ENCODE results near the gene MRFAP1. TPM values are rescaled to one million over a fixed set of nuclear protein-coding genes. Genes with fewer than 3 reads are reported as not detected.

MRFAP1 gene
- total and polyA plus RNA-seq, 2 of the 4 experiments (the other 2 are of a cell fraction) = 65.4 to 268 TPM

GRCh38 chr4:6591313-6591712, 49.2 kb upstream of the MRFAP1 start:
- Histone ChIP-seq H3K79me1 (ENCODE audit: low read depth in 1 of 2, low read length in 2 of 2) (no peaks in the 10 kb centered on the region), H2BK5ac (ENCODE audit: low read depth, low read length, poor library complexity, severe bottlenecking) (no peak overlapping the region), H3K9me1 (ENCODE audit: insufficient read depth, low read length) (no peaks in the 10 kb centered on the region; the same call in 1 of the 2 replicates), H4K20me1 (ENCODE audit: insufficient read depth, low read length) (no peaks in the 10 kb centered on the region), H2AK9ac (replicated peaks; ENCODE audit: low read depth, low read length, poor library complexity) (no peak overlapping the region), H3K14ac (replicated peaks; ENCODE audit: low read depth, low read length) (no peak overlapping the region), H3K23ac (ENCODE audit: low read depth, low read length) (no peak overlapping the region), H4K5ac (ENCODE audit: low read depth, low read length) (no peak overlapping the region), H4K91ac (ENCODE audit: insufficient read depth, low read depth, low read length) (no peak overlapping the region), H3K18ac (ENCODE audit: low read depth, low read length) (no peak overlapping the region), H3K27ac (ENCODE audit: insufficient read depth, low read length) (no peak overlapping the region), H3K4me3 (ENCODE audit: insufficient read depth, low read depth, low read length) (no peak overlapping the region), H3K9me3 (ENCODE audit: control insufficient read depth, insufficient read depth, low read length) (no peaks in the 10 kb centered on the region), H3K56ac (ENCODE audit: extremely low read depth, insufficient read depth, low read length) (no peak overlapping the region), H2BK20ac (ENCODE audit: low read depth, low read length) (no peak overlapping the region), H3K36me3 (ENCODE audit: control insufficient read depth, insufficient read depth, low read length) (peaks cover 26% of the 10 kb centered on the region), H2BK15ac (ENCODE audit: low read depth, low read length) (no peak overlapping the region), H2AK5ac (ENCODE audit: low read depth, low read length) (no peak overlapping the region), H4K8ac (ENCODE audit: low read depth in 2 of 2, low read length in 2 of 2) (no peak overlapping the region), H3K4ac (ENCODE audit: low read depth, low read length) (no peak overlapping the region), H3K27me3 (ENCODE audit: control insufficient read depth, insufficient read depth, low read length) (no peaks in the 10 kb centered on the region), H2BK120ac (ENCODE audit: low read depth, low read length) (no peak overlapping the region), H3K4me2 (ENCODE audit: low read depth, low read length) (no peak overlapping the region), H3K4me1 (ENCODE audit: control insufficient read depth, insufficient read depth, low read length) (no peaks in the 10 kb centered on the region), H3K9ac (ENCODE audit: low read depth, low read length) (no peak overlapping the region), H2AFZ (replicated peaks; ENCODE audit: low read length, poor library complexity) (no peak overlapping the region)
- TF ChIP-seq POLR2A (IDR thresholded peaks at IDR 0.05; ENCODE audit: low read depth, low read length) (no peak), MXI1 (IDR thresholded peaks at IDR 0.05; ENCODE audit: borderline replicate concordance, low read depth, low read length) (no peak), CEBPB (IDR thresholded peaks at IDR 0.05; ENCODE audit: low read depth, low read length) (no peak), USF2 (IDR thresholded peaks at IDR 0.05; ENCODE audit: low read depth, low read length) (no peak), FOS (IDR thresholded peaks at IDR 0.05; ENCODE audit: low read depth, low read length) (no peak), CHD1 (IDR thresholded peaks at IDR 0.05; ENCODE audit: low read depth, low read length) (no peak), NFE2L2 (IDR thresholded peaks at IDR 0.05; ENCODE audit: low read depth, low read length) (no peak), SMC3 (IDR thresholded peaks at IDR 0.05; ENCODE audit: low read depth, low read length) (no peak), RFX5 (IDR thresholded peaks at IDR 0.05; ENCODE audit: low read depth, low read length) (no peak), RCOR1 (IDR thresholded peaks at IDR 0.05; ENCODE audit: insufficient replicate concordance, low read length) (no peak), MAZ (IDR thresholded peaks at IDR 0.05; ENCODE audit: borderline replicate concordance, low read depth, low read length) (no peak)
- TF ChIP-seq, protein P1, sequence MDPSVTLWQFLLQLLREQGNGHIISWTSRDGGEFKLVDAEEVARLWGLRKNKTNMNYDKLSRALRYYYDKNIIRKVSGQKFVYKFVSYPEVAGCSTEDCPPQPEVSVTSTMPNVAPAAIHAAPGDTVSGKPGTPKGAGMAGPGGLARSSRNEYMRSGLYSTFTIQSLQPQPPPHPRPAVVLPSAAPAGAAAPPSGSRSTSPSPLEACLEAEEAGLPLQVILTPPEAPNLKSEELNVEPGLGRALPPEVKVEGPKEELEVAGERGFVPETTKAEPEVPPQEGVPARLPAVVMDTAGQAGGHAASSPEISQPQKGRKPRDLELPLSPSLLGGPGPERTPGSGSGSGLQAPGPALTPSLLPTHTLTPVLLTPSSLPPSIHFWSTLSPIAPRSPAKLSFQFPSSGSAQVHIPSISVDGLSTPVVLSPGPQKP (IDR thresholded peaks at IDR 0.05; ENCODE audit: borderline replicate concordance, low read depth, low read length) = no peak
- BruUV-seq (replicated peaks) = no TSS peak
- no CpG with 5 or more reads among the region's 9 CpGs for WGBS, 2 experiments (ENCODE audit: extremely low coverage in 2 of 2, insufficient read length in 1 of 2)
- in situ Hi-C loops (cut with MboI; ENCODE audit: low sequenced_read_pairs) = no loop called here
- no peak for DNase-seq
- intact Hi-C loops (cut with micrococcal nuclease) = no loop called here
- CTCF ChIA-PET = no interaction called here
- ATAC-seq (ENCODE audit: low read depth) = no peak
- dilution Hi-C loops (cut with HindIII; ENCODE audit: low sequenced_read_pairs, unreplicated experiment) = no loop called here
- POLR2A ChIA-PET (ENCODE audit: unreplicated experiment) = no interaction called here
